T47D (cell line): ENCODE data around the gene HCN2.

Experiments used
- DNase-seq, 2 experiments: peaks; one replicate each; pipeline versions ENCODE4 v3.0.0 to v3.0.0-alpha.2; 2011 to 2012; ENCODE audit warnings: low read depth in 1 of 2, low spot score in 1 of 2
- JUND ChIP-seq: IDR thresholded peaks from 2 replicates; pipeline ENCODE4 v1.6.1; 2012; ENCODE audit warnings: low read depth
- in situ Hi-C: cut with HindIII; loops from 2 replicates; pipeline ENCODE4 v1.10.0; 2016; ENCODE audit warnings: low sequenced_read_pairs, low pct_unique_long_range_greater_than_20kb

The HCN2 gene

GRCh38 chr19:589693-590395 is at the start of gene HCN2:
HCN2 (plus strand) TSS chr19:589881; CDS start chr19:589946, 65 bp downstream.
- in situ Hi-C loops = no loop called here
- no peak for TF ChIP-seq JUND
- no peak for DNase-seq

DNA sequence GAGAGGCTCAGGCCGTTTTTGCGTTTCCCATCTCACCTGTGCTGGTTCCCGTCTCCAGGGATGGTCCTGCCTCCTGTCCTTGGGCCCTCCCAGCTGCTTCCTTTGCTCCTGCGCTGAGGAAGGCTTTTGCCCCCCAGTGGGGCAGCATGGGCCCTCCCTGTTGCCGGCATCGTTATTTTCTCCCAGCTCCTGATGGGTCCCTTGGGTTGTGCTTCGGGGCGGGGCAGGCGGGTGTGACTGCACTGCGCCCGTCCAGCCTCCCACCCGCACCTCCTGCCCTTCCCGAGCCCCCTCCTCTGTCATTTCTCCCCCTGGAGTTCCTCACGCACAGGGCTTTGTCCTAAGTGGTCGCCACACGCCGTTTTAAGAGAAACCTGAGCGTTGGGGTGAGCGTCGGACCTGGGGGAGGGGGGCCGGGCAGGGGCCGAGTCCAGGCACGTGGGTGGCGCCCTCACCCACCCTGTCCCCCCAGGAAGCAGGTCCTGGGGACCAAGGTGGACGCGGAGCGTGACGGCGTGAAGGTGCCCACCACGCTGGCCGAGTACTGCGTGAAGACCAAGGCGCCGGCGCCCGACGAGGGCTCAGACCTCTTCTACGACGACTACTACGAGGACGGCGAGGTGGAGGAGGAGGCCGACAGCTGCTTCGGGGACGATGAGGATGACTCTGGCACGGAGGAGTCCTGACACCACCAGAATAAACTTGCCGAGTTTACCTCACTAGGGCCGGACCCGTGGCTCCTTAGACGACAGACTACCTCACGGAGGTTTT is 48.6 kb upstream of the HCN2 start:
- TF ChIP-seq JUND = no peak
- in situ Hi-C loops = no loop called here
- DNase-seq = no peak

DNA sequence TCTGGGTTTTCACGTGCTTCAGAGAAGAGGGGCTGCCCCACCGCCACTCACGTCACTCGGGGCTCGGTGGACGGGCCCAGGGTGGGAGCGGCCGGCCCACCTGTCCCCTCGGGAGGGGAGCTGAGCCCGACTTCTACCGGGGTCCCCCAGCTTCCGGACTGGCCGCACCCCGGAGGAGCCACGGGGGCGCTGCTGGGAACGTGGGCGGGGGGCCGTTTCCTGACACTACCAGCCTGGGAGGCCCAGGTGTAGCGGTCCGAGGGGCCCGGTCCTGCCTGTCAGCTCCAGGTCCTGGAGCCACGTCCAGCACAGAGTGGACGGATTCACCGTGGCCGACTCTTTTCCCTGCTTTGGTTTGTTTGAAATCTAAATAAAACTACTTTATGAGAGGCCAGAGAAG is 48.0 kb upstream of the HCN2 start:
- in situ Hi-C loops = no loop called here
- no peak for TF ChIP-seq JUND
- no peak for DNase-seq

- DNase-seq = no peak
- TF ChIP-seq JUND = no peak
- in situ Hi-C loops = no loop called here
Measured at GRCh38 chr19:542173-542866, 47.4 kb upstream of the HCN2 start.

GRCh38 chr19:543910-544608 is 45.6 kb upstream of the HCN2 start, which contains the start of gene GZMM:
GZMM (plus strand) TSS chr19:544053; CDS start chr19:544072, 19 bp downstream.
- TF ChIP-seq JUND = no peak
- in situ Hi-C loops = no loop called here
- DNase-seq = no peak

DNA sequence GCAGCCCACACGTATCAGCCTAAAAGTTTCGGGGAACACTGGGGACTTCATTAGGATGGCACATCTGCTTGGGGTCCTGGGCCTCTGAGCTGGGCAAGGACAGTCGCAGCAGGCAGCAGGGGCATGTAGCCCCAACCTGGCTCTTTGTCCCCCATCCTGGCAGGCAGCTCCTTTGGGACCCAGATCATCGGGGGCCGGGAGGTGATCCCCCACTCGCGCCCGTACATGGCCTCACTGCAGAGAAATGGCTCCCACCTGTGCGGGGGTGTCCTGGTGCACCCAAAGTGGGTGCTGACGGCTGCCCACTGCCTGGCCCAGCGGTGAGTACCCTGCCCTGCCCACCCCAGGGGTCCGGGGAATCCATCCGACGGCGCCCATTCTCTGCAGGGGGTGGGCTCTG is 42.6 kb upstream of the HCN2 start:
- in situ Hi-C loops = no loop called here
- no peak for DNase-seq
- TF ChIP-seq JUND = no peak

DNA sequence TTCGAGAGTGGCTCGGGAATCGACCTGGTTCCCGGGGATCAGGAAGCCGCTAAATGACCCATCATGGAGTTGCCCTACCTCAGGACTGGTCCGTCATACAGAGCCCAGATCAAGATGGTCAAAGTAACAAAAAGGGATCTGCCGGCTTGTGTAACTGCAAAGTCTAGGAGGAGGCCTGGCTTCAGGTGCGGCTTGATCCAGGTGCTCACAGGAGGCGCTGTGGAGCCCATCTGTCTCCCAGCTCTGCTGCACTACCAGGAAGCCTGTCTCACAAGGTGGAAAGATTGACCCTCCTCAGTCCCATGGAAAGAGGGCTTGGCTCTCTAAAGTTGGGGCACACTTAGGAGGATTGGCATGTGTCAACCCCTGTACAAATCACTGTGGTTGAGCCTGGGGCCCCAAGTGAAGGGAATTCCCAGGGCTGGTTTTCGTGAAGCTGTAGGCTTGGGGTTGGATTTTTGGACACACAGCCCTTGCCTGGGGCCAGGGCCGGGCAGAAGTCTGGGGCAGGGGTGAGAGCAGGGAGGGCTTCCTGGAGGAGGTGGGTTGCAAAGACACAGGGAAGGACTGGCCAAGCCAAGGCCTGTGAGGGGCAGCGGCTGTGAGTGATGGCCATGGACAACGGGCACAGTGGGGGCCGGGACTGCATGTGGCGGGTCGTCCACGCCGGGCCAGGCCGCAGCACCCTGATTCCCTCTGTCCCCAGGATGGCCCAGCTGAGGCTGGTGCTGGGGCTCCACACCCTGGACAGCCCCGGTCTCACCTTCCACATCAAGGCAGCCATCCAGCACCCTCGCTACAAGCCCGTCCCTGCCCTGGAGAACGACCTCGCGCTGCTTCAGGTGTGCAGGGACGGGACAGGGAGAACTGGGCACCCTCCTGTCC is 41.6 kb upstream of the HCN2 start:
- DNase-seq = no peak

DNA sequence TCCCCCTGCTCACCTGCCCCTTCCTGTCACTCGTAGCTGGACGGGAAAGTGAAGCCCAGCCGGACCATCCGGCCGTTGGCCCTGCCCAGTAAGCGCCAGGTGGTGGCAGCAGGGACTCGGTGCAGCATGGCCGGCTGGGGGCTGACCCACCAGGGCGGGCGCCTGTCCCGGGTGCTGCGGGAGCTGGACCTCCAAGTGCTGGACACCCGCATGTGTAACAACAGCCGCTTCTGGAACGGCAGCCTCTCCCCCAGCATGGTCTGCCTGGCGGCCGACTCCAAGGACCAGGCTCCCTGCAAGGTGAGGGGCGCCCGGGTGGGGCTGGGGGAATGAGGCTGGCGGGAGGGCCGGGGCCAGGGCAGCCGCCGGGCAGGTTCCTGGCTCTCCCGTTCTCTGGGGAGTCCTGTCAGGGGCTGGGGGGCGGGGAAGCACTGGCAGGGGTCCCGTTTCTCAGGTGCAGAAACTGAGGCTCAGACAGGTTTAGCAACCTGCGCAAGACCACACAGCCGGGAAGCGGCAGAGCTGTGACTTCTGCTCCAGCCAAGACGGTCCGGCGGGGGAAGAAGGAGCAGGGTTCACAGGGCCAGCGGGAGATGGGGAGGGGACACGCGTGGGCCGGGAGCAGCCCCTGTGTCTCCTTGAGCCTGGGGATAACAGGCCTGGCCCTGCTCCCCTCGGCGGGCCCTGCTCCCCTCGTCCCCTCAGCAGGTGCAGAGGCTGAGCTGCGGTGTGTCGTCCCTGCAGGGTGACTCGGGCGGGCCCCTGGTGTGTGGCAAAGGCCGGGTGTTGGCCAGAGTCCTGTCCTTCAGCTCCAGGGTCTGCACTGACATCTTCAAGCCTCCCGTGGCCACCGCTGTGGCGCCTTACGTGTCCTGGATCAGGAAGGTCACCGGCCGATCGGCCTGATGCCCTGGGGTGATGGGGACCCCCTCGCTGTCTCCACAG is 40.5 kb upstream of the HCN2 start:
- peak in 1 of 2 experiments; percentile 47 for DNase-seq
- TF ChIP-seq JUND = no peak
- in situ Hi-C loops = no loop called here

More for the DNA sequence above, 41.6 kb upstream of the HCN2 start:
- in situ Hi-C loops = no loop called here
- TF ChIP-seq JUND = no peak

GRCh38 chr19:554817-555216 is 34.9 kb upstream of the HCN2 start:
- no peak for TF ChIP-seq JUND
- DNase-seq = no peak
- in situ Hi-C loops = no loop called here

DNA sequence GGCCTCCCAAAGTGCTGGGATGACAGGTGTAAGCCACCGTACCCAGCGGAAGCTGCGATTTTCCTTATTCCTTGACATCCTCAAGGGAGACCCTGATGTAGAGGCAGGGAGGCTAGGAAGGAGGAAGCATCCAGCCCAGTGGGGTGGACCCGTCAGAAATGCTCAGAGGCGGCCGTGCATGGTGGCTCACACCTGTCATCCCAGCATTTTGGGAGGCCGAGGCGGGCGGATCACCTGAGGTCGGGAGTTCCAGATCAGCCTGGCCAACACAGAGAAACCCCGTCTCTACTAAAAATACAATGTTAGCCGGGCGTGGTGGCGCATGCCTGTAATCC is 34.2 kb upstream of the HCN2 start:
- no peak for DNase-seq
- no peak for TF ChIP-seq JUND
- in situ Hi-C loops = no loop called here
